T follicular helper cell (primary cell): ENCODE measurements around the gene RASAL3.
A peak's percentile ranks its signal among the peaks of the same experiment; 100 is the strongest.
"Not testable (repeated sequence)": the region's sequence is repeated elsewhere in the genome, so short reads cannot be mapped to it uniquely, and the experiment has no call there.

Source experiments
- DNase-seq: peaks from one replicate; pipeline ENCODE4 v3.0.0-alpha.2; 2020; ENCODE audit warnings: low read depth

The RASAL3 gene

GRCh38 chr19:15473821-15474220 lies 9.5 kb upstream of the RASAL3 start:
- not testable (repeated sequence) for DNase-seq

GRCh38 chr19:15471639-15472101 lies 7.3 kb upstream of the RASAL3 start:
- DNase-seq: no peak

- DNase-seq: no peak
These were observed 5.4 kb upstream of the RASAL3 start for GRCh38 chr19:15469513-15470297.

GRCh38 chr19:15468675-15469512 lies 4.5 kb upstream of the RASAL3 start:
- no peak for DNase-seq

GRCh38 chr19:15467734-15468214 lies 3.4 kb upstream of the RASAL3 start:
- no peak for DNase-seq

GRCh38 chr19:15466851-15467733 lies 2.7 kb upstream of the RASAL3 start:
- DNase-seq: no peak

GRCh38 chr19:15463861-15464371 lies 428 bp downstream of the RASAL3 start:
- peak; percentile 66 for DNase-seq

GRCh38 chr19:15461694-15462093 lies 2.6 kb downstream of the RASAL3 start:
- no peak for DNase-seq

- no peak for DNase-seq
These were observed 6.5 kb downstream of the RASAL3 start for GRCh38 chr19:15457701-15458484.

GRCh38 chr19:15456871-15457700 lies 7.3 kb downstream of the RASAL3 start:
- DNase-seq: no peak

- DNase-seq: no peak
These were observed 7.9 kb downstream of the RASAL3 start for GRCh38 chr19:15456441-15456840.

GRCh38 chr19:15455996-15456395 lies 8.3 kb downstream of the RASAL3 start:
- no peak for DNase-seq

GRCh38 chr19:15453906-15454860 lies 10.2 kb downstream of the RASAL3 start:
- no peak for DNase-seq

- no peak for DNase-seq
These were observed 11.2 kb downstream of the RASAL3 start for GRCh38 chr19:15453091-15453578.

- no peak for DNase-seq
These were observed 12.0 kb downstream of the RASAL3 start for GRCh38 chr19:15452111-15453047.

GRCh38 chr19:15450528-15450890 lies 13.8 kb downstream of the RASAL3 start:
- DNase-seq: no peak
